MCF 10A (cell line): ENCODE results near the gene RALY. TPM values are rescaled to one million over a fixed set of nuclear protein-coding genes. Genes with fewer than 3 reads are reported as not detected.
A peak's percentile ranks its signal among the peaks of the same experiment; 100 is the strongest.

Experiments used
- BruUV-seq: library from RNA; stranded (reverse); fragments of 400-500 nt; replicated peaks from 2 replicates; lab custom pipeline; 2021; lab: Mats Ljungman, UMichigan
- CTCF ChIA-PET: fragments of 300-600 bp; sonication (Branson Sonifier 250); formaldehyde crosslinking; extraction: SDS; loops from one replicate; lab custom pipeline; 2021; ENCODE audit warnings: antibody characterized with exemption, inconsistent platforms; lab: Yijun Ruan, JAX
- POLR2A ChIA-PET: fragments of 300-600, 350-650 bp; sonication (Branson Sonifier 250); formaldehyde crosslinking; extraction: SDS; loops from one replicate; lab custom pipeline; 2020; ENCODE audit warnings: antibody characterized with exemption, inconsistent platforms; lab: Yijun Ruan, JAX
- DNase-seq: peaks from one replicate; pipeline ENCODE4 v3.0.0-alpha.2; 2018; ENCODE audit not compliant: unreplicated experiment
- H3K27ac Mint-ChIP-seq: one replicate; pipeline ENCODE4 v1.8.0; 2022; ENCODE audit warnings: mild to moderate bottlenecking, low read depth, mixed read lengths; ENCODE audit not compliant: unreplicated experiment
- H3K27me3 Mint-ChIP-seq: one replicate; pipeline ENCODE4 v1.8.0; 2022; ENCODE audit warnings: mixed read lengths; ENCODE audit not compliant: insufficient read depth, unreplicated experiment
- H3K36me3 Mint-ChIP-seq: one replicate; pipeline ENCODE4 v1.8.0; 2022; ENCODE audit warnings: mild to moderate bottlenecking, moderate library complexity, mixed read lengths; ENCODE audit not compliant: insufficient read depth, unreplicated experiment
- H3K4me1 Mint-ChIP-seq: one replicate; pipeline ENCODE4 v1.8.0; 2022; ENCODE audit warnings: mixed read lengths; ENCODE audit not compliant: insufficient read depth, unreplicated experiment
- H3K4me3 Mint-ChIP-seq: one replicate; pipeline ENCODE4 v1.8.0; 2022; ENCODE audit warnings: mild to moderate bottlenecking, moderate library complexity, mixed read lengths; ENCODE audit not compliant: unreplicated experiment
- H3K9me3 Mint-ChIP-seq: one replicate; pipeline ENCODE4 v1.8.0; 2022; ENCODE audit warnings: mixed read lengths; ENCODE audit not compliant: unreplicated experiment
- CTCF ChIP-seq: fragments of 200-600 bp; IDR thresholded peaks from one replicate; pipeline ENCODE4 v1.8.0; 2022; ENCODE audit warnings: antibody characterized with exemption, mild to moderate bottlenecking; ENCODE audit not compliant: unreplicated experiment
- intact Hi-C: fragments of 100-400 bp; cut with micrococcal nuclease; formaldehyde crosslinking; loops from 2 replicates; pipeline ENCODE4 v1.14.1; 2022
- total RNA-seq: library from RNA; stranded (reverse); gene quantifications from 2 replicates; pipeline ENCODE4 v1.2.3, GENCODE V29; 2022

RALY gene
- total RNA-seq, 1 experiment from 2014 or later, result 120 TPM

- Mint-ChIP-seq H3K4me1 (peaks cover 33% of the 10 kb centered on the region), H3K27ac (no peak overlapping the region)
- intact Hi-C loops, result no loop called here
These were observed 22.0 kb downstream of the RALY start for GRCh38 chr20:34015401-34016335.

GRCh38 chr20:34016736-34017135 is 23.0 kb downstream of the RALY start:
- H3K27ac Mint-ChIP-seq, result no peak overlapping the region
- BruUV-seq, result no TSS peak
- no peaks in the 10 kb centered on the region for H3K27me3 Mint-ChIP-seq
- no peak for DNase-seq
- H3K4me1 Mint-ChIP-seq, result peaks cover 33% of the 10 kb centered on the region
- intact Hi-C loops, result no loop called here
- H3K4me3 Mint-ChIP-seq, result no peak overlapping the region
- ChIA-PET CTCF (interaction anchor here (0.6 to 0.7 kb wide), 2 partner anchors 66 to 240 kb away, joined by 3 read pairs; no protein-coding TSS in a partner anchor), POLR2A (interaction anchor here (0.6 to 1.2 kb wide), 6 partner anchors 20 to 1921 kb away, joined by 3 to 5 read pairs (median 3); partner anchors contain the start of gene CHMP4B)
- TF ChIP-seq CTCF, result no peak
- peaks cover 7% of the 10 kb centered on the region for H3K36me3 Mint-ChIP-seq
- no peaks in the 10 kb centered on the region for H3K9me3 Mint-ChIP-seq

More at GRCh38 chr20:34015401-34016335, 22.0 kb downstream of the RALY start:
- no peaks in the 10 kb centered on the region for H3K27me3 Mint-ChIP-seq
- ChIA-PET CTCF (interaction anchor here (0.7 kb wide), 2 partner anchors 67 to 205 kb away, joined by 3 to 7 read pairs; partner anchors contain the start of gene CHMP4B), POLR2A (interaction anchor here (0.6 to 1.3 kb wide), 5 partner anchors 19 to 1920 kb away, joined by 3 to 5 read pairs (median 3); no protein-coding TSS in a partner anchor)
- H3K36me3 Mint-ChIP-seq, result peaks cover 7% of the 10 kb centered on the region
- BruUV-seq, result no TSS peak
- no peaks in the 10 kb centered on the region for H3K9me3 Mint-ChIP-seq
- no peak for DNase-seq
- TF ChIP-seq CTCF, result no peak
- H3K4me3 Mint-ChIP-seq, result no peak overlapping the region

- TF ChIP-seq CTCF, result no peak
- no peaks in the 10 kb centered on the region for H3K27me3 Mint-ChIP-seq
- H3K4me3 Mint-ChIP-seq, result no peak overlapping the region
- H3K36me3 Mint-ChIP-seq, result no peaks in the 10 kb centered on the region
- no peaks in the 10 kb centered on the region for H3K9me3 Mint-ChIP-seq
- peaks cover 39% of the 10 kb centered on the region for H3K4me1 Mint-ChIP-seq
- DNase-seq, result no peak
- intact Hi-C loops, result no loop called here
- ChIA-PET POLR2A (interaction anchor here (0.9 kb wide), 1 partner anchor 207 kb away, joined by 3 read pairs; the partner anchor contains the start of gene CHMP4B), CTCF (no interaction called here)
- peak overlapping the region; percentile 30 for H3K27ac Mint-ChIP-seq
- no TSS peak for BruUV-seq
These were observed 23.9 kb downstream of the RALY start for GRCh38 chr20:34017610-34018009.

GRCh38 chr20:34018166-34018565 is 24.5 kb downstream of the RALY start:
- DNase-seq, result no peak
- no TSS peak for BruUV-seq
- Mint-ChIP-seq H3K4me1 (peaks cover 44% of the 10 kb centered on the region), H3K27ac (peak overlapping the region; percentile 30), H3K27me3 (no peaks in the 10 kb centered on the region), H3K4me3 (no peak overlapping the region), H3K9me3 (no peaks in the 10 kb centered on the region), H3K36me3 (no peaks in the 10 kb centered on the region)
- no peak for TF ChIP-seq CTCF
- POLR2A ChIA-PET, result no interaction called here
- intact Hi-C loops, result no loop called here
- CTCF ChIA-PET, result interaction anchor here (0.6 to 0.8 kb wide), 2 partner anchors 9 to 687 kb away, joined by 3 to 5 read pairs; no protein-coding TSS in a partner anchor
